ENCODE data around the gene PARN. TPM values are rescaled to one million over a fixed set of nuclear protein-coding genes. Genes with fewer than 3 reads are reported as not detected.
"Not testable (repeated sequence)": the region's sequence is repeated elsewhere in the genome, so short reads cannot be mapped to it uniquely, and the experiment has no call there.

PARN gene
- total and polyA plus RNA-seq, 5 donors: 11.7 to 23.8 (median 20.9) TPM

DNA sequence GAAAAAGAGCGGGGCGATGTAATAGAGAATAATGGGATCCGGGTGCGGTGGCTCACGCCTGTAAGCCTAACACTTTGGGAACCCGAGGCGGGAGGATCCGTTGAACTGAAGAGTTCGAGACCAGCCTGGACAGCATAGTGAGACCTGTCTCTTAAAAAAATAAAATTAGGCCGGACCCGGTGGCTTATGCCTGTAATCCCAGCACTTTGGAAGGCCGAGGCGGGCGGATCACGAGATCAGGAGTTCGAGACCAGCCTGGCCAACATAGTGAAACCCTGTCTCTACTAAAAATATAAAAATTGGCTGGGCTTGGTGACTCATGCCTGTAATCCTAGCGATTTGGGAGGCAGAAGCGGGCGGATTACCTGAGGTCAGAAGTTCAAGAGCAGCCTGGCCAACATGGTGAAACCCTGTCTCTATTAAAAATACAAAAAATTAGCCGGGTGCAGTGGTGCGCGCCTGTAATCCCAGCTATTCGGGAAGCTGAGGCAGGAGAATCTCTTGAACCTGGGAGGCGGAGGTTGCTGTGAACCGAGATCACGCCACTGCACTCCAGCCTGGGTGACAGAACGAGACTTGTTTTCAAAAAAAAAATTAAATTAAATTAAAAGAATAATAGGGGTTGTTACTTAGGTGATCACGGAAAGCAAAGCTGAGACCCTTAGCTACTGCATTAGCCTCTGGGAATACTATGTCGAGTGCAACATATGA is 715 bp upstream of the PARN start:
- ATAC-seq; H3K9me3 ChIP-seq (ENCODE audit: control insufficient read depth, low read length); H3K4me1 ChIP-seq (ENCODE audit: control insufficient read depth, insufficient read depth, low read length); intact Hi-C loops (cut with DNase I); H3K27me3 ChIP-seq (ENCODE audit: control insufficient read depth, insufficient read depth): not testable (repeated sequence)
- Histone ChIP-seq H3K4me3 (ENCODE audit: low read length) (peak overlapping the region; percentile 25), H3K27ac (ENCODE audit: low read length) (peak overlapping the region; percentile 89)
- WGBS: 83% methylated on average over 29 of the region's 29 CpGs
- DNase-seq: peak in 1 of 3 donors; percentile 56

DNA sequence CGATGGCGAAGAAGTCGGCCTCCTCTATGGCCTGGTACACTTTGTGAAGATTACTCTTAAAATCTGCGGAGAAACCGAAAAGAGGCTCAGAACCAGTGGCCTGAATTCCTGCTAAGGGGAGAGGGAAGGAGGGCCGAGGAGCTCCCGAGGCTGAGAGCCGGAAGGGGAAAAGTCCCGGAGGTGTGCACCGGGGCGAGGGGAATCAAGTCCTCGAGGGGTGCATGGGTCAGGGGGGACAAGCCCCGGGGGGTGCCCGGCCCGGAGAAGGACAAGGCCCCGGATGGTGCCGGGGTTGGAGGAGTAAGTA is 495 bp downstream of the PARN start:
- ATAC-seq (no peak), DNase-seq (no peak)
- Histone ChIP-seq H3K4me3 (ENCODE audit: low read length) (peak overlapping the region; percentile 79), H3K9me3 (ENCODE audit: control insufficient read depth, low read length) (no peaks in the 10 kb centered on the region), H3K27ac (ENCODE audit: low read length) (peak overlapping the region; percentile 92), H3K27me3 (ENCODE audit: control insufficient read depth, insufficient read depth) (no peaks in the 10 kb centered on the region), H3K4me1 (ENCODE audit: control insufficient read depth, insufficient read depth, low read length) (no peaks in the 10 kb centered on the region)
- WGBS: 1% methylated on average over 17 of the region's 17 CpGs
- intact Hi-C loops (cut with DNase I): no loop called here

DNA sequence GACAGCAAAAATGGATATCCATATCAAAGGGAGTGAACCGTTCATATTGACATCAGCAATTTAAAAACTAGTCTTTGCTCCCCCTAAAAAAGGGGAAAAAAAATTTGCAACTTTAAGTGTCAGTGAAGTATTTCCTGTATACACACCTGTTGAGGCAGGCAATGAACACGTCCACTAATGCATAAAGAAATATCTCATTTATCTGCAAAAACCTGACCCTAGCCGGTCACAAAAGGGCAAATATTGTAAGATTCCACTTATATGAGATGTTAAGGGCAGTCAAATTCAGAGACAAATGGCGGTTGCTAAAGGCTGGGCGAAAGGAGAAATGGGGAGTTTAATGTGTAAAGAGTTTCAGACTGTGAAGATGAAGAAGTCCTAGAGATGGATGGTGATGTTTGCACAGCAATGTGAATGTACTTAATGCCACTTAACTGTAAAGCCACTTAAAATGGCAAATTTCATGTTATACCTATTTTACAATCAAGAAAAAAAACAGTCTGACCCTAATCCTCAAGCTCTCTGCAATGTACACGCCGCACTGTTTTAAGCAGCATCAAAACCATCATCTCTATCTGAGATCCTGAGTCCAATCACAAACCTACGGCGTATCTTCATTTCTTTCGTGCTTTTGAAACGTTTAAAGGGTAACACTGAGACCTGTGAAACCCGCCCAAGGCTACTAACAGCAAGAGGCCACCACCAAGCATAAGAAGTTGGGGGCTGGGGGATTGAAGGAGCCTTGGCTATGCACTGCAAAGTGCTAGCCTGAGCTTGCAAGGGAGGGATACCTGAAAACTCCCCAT is 1.1 kb downstream of the PARN start:
- intact Hi-C loops (cut with DNase I): no loop called here
- Histone ChIP-seq H3K27ac (ENCODE audit: low read length) (peak overlapping the region; percentile 92), H3K4me3 (ENCODE audit: low read length) (peak overlapping the region; percentile 79), H3K27me3 (ENCODE audit: control insufficient read depth, insufficient read depth) (no peaks in the 10 kb centered on the region), H3K9me3 (ENCODE audit: control insufficient read depth, low read length) (no peaks in the 10 kb centered on the region), H3K4me1 (ENCODE audit: control insufficient read depth, insufficient read depth, low read length) (no peaks in the 10 kb centered on the region)
- ATAC-seq (no peak), DNase-seq (no peak)
- WGBS: 59% methylated on average over 12 of the region's 12 CpGs

DNA sequence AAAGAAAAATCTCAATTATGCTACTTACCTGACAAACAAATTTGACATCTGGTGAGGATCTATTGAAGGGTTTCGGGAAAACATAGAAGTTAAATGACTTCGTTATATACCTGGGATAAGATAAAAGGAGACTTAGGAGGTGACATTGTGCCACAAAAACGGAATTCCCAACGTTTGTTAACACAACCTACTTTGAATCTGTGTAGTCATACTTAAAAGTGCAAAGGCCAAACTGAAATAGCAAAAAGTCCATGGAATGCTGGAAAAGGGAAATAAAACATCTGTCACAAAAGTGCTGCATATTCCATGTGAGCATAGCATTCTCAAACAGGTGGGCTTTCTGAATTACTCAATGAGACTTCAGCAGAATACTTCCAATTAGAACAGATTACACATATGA is 3.0 kb downstream of the PARN start:
- DNase-seq (no peak), ATAC-seq (no peak)
- Histone ChIP-seq H3K27ac (ENCODE audit: low read length) (no peak overlapping the region), H3K9me3 (ENCODE audit: control insufficient read depth, low read length) (no peaks in the 10 kb centered on the region), H3K4me1 (ENCODE audit: control insufficient read depth, insufficient read depth, low read length) (no peaks in the 10 kb centered on the region), H3K27me3 (ENCODE audit: control insufficient read depth, insufficient read depth) (no peaks in the 10 kb centered on the region), H3K4me3 (ENCODE audit: low read length) (no peak overlapping the region)
- WGBS: 97% methylated on average over 4 of the region's 4 CpGs
- intact Hi-C loops (cut with DNase I): no loop called here

DNA sequence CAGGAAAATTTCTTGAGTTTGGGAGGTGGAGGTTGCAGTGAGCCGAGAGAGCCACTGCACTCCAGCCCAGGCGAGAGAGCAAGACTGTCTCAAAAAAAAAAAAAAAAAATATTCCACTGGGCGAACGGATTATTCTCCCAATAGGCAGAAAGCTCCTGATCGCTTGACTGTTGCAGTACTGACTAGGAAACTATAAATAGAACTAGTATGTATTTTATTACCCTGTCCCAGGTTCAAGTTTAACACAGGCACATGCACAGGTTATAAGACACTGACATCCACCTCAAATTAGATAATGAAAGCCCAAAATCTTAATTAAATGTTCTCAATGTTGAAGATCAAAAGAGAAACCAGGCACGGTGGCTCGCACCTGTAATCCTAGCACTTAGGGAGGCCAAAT is 11.5 kb downstream of the PARN start:
- 94% methylated on average over 7 of the region's 7 CpGs for WGBS
- Histone ChIP-seq H3K27me3 (ENCODE audit: control insufficient read depth, insufficient read depth) (no peaks in the 10 kb centered on the region), H3K4me3 (ENCODE audit: low read length) (no peak overlapping the region), H3K9me3 (ENCODE audit: control insufficient read depth, low read length) (no peaks in the 10 kb centered on the region), H3K27ac (ENCODE audit: low read length) (no peak overlapping the region), H3K4me1 (ENCODE audit: control insufficient read depth, insufficient read depth, low read length) (no peaks in the 10 kb centered on the region)
- DNase-seq (no peak), ATAC-seq (no peak)
- intact Hi-C loops (cut with DNase I): no loop called here

DNA sequence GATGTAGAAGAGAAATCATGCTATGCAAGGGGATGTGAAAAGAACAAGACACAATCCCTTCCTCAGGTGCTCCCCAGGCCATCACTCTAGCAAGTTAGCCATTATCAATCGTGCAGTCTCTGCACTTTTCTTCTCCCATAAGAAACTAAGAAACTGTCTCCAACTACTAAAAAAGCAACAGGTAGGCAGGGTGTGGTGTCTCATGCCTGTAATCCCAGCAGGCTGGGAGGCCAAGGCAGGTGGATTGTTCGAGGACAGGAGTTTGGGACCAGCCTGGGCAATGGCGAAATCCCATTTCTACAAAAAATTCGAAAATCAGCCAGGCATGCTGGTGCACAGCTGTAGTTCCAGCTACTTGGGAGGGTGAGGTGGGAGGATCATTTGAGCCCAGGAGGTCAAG is 13.8 kb downstream of the PARN start:
- intact Hi-C loops (cut with DNase I): no loop called here
- no peak overlapping the region for H3K4me3 ChIP-seq (ENCODE audit: low read length)
- no peak for ATAC-seq
- no peaks in the 10 kb centered on the region for H3K27me3 ChIP-seq (ENCODE audit: control insufficient read depth, insufficient read depth)
- no peak for DNase-seq
- no peaks in the 10 kb centered on the region for H3K4me1 ChIP-seq (ENCODE audit: control insufficient read depth, insufficient read depth, low read length)
- WGBS: 98% methylated on average over 4 of the region's 4 CpGs
- H3K9me3 ChIP-seq (ENCODE audit: control insufficient read depth, low read length): no peaks in the 10 kb centered on the region
- H3K27ac ChIP-seq (ENCODE audit: low read length): no peak overlapping the region

DNA sequence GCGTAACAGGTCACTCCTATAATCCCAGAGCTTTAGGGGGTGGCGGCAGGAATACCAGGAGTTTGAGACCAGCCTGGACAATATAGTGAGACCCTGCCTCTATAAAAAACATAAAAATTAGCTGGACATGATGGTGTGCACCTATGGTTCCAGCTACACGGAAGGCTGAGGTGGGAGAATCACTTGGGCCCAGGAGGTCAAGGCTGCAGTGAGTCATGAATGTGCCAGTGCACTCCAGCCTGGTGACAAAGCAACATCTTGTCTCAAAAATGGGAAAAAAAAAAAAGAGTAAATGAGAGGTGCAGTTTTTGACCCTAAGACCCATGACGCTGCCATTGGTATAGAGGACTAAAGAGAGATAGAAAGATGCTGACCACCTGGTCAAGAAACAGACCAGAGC is 16.1 kb downstream of the PARN start:
- WGBS: 96% methylated on average over 4 of the region's 4 CpGs
- intact Hi-C loops (cut with DNase I): no loop called here
- DNase-seq: no peak

DNA sequence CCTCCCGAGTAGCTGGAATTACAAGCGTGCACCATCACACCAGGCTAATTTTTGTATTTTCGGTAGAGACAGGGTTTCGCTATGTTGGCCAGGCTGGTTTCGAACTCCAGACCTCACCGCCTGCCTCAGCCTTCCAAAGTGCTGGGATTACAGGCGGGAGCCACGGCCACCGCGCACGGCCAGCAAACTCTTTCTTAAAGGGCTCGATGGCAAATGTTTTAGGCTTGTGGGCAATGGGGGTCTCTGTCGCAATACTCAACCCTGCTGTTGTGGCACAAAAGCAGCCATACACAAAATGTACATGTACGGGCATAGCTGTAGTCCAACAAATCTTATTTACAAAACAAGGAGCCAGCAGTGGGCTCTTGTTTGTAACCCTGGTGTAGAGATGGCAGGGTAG is 18.4 kb downstream of the PARN start:
- H3K4me1 ChIP-seq (ENCODE audit: control insufficient read depth, insufficient read depth, low read length): no peaks in the 10 kb centered on the region

More for the DNA sequence above, 16.1 kb downstream of the PARN start:
- H3K4me3 ChIP-seq (ENCODE audit: low read length): no peak overlapping the region
- H3K4me1 ChIP-seq (ENCODE audit: control insufficient read depth, insufficient read depth, low read length): no peaks in the 10 kb centered on the region
- H3K27me3 ChIP-seq (ENCODE audit: control insufficient read depth, insufficient read depth): no peaks in the 10 kb centered on the region
- H3K27ac ChIP-seq (ENCODE audit: low read length): no peak overlapping the region
- ATAC-seq: no peak
- no peaks in the 10 kb centered on the region for H3K9me3 ChIP-seq (ENCODE audit: control insufficient read depth, low read length)

DNA sequence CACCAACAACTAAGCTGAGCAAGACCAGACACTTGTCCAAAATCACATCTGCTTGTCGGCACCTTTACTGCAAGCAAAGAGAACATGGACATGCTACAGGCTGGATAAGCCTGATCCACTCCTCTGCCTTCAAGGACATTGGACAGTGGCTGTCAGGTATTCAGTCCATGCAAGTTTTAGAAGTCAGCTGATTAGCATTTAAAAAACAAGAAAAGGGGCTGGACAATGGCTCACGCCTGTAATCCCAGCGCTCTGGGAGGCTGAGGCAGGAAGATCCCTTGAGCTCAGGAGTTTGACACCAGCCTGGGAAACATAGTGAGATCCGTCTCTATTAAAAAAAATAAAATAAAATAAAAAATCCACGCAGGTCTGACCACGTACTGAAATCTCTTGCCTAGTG is 20.3 kb downstream of the PARN start:
- Histone ChIP-seq H3K27ac (ENCODE audit: low read length) (no peak overlapping the region), H3K4me3 (ENCODE audit: low read length) (no peak overlapping the region), H3K4me1 (ENCODE audit: control insufficient read depth, insufficient read depth, low read length) (no peaks in the 10 kb centered on the region), H3K27me3 (ENCODE audit: control insufficient read depth, insufficient read depth) (no peaks in the 10 kb centered on the region), H3K9me3 (ENCODE audit: control insufficient read depth, low read length) (no peaks in the 10 kb centered on the region)
- intact Hi-C loops (cut with DNase I): no loop called here
- ATAC-seq (no peak), DNase-seq (no peak)
- WGBS: 94% methylated on average over 6 of the region's 6 CpGs

More for the DNA sequence above, 18.4 kb downstream of the PARN start:
- Histone ChIP-seq H3K27me3 (ENCODE audit: control insufficient read depth, insufficient read depth) (no peaks in the 10 kb centered on the region), H3K27ac (ENCODE audit: low read length) (no peak overlapping the region), H3K4me3 (ENCODE audit: low read length) (no peak overlapping the region), H3K9me3 (ENCODE audit: control insufficient read depth, low read length) (no peaks in the 10 kb centered on the region)
- no peak for ATAC-seq
- no peak for DNase-seq
- intact Hi-C loops (cut with DNase I): no loop called here
- WGBS: 98% methylated on average over 14 of the region's 14 CpGs

DNA sequence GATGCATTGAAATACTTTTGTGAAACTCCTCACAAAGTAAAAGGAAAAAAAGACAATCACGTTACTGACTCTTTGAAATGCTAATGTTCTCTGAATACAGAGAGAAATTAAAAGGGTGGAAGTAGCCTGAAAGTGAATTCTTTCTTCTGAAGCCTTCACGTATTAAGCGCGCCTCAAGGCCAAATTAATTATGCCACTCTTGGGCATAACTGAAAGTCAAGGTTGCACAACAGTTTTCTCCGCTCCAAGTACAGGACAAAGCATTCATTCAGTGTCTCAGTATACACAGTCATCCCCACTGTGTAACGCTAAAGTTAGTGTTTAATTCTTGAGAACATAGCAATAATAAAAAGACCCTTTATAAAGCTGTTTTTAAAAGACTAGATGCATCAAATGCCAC is 21.5 kb downstream of the PARN start:
- Histone ChIP-seq H3K9me3 (ENCODE audit: control insufficient read depth, low read length) (no peaks in the 10 kb centered on the region), H3K4me3 (ENCODE audit: low read length) (no peak overlapping the region), H3K27ac (ENCODE audit: low read length) (no peak overlapping the region), H3K27me3 (ENCODE audit: control insufficient read depth, insufficient read depth) (no peaks in the 10 kb centered on the region), H3K4me1 (ENCODE audit: control insufficient read depth, insufficient read depth, low read length) (no peaks in the 10 kb centered on the region)
- ATAC-seq: no peak
- no peak for DNase-seq
- intact Hi-C loops (cut with DNase I): no loop called here
- 89% methylated on average over 6 of the region's 6 CpGs for WGBS

DNA sequence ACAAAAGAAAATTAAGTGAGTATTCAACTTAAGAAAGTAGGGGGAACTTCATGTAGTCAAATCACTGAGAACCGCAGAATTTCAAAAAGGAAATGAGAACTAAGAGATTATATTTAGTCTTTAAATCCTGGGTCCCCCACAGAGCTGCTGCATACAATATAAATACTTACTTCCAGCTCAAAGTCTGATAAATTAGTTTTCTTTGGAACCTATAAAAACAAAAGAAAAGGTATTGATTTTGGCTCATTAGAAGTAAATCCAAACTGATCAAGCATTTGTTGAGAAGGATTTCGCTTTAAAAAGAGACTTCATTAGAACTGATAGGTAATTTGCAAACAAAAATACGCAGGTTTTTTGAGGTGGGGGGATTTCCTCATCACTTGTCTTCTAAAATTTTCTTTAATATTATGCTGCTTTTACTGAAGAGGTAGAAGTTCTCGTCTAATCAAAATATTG is 21.9 kb downstream of the PARN start:
- ATAC-seq (no peak), DNase-seq (no peak)
- WGBS: 89% methylated on average over 4 of the region's 4 CpGs
- no peaks in the 10 kb centered on the region for H3K27me3 ChIP-seq (ENCODE audit: control insufficient read depth, insufficient read depth)
- H3K4me3 ChIP-seq (ENCODE audit: low read length): no peak overlapping the region
- H3K27ac ChIP-seq (ENCODE audit: low read length): no peak overlapping the region
- H3K4me1 ChIP-seq (ENCODE audit: control insufficient read depth, insufficient read depth, low read length): no peaks in the 10 kb centered on the region
- intact Hi-C loops (cut with DNase I): no loop called here
- H3K9me3 ChIP-seq (ENCODE audit: control insufficient read depth, low read length): no peaks in the 10 kb centered on the region
